NOMO-1 treated with DMSO at 0.1 percent for 48 hours (cell line): Measurements from ENCODE around the gene CEP78.
A peak's percentile ranks its signal among the peaks of the same experiment; 100 is the strongest.
"Not testable (repeated sequence)": the region's sequence is repeated elsewhere in the genome, so short reads cannot be mapped to it uniquely, and the experiment has no call there.

Source experiments
- DNase-seq: peaks from one replicate; lab custom pipeline; 2025; ENCODE audit not compliant: unreplicated experiment; lab: John Stamatoyannopoulos, UW

Gene CEP78

GRCh38 chr9:78235762-78236550 lies at the start of gene CEP78:
TSS of gene CEP78 (plus strand) at chr9:78236075. CDS start at chr9:78236351, 276 bp downstream.
- peak; percentile 78 for DNase-seq

- peak; percentile 45 for DNase-seq
Measured at GRCh38 chr9:78187763-78188484, 48.0 kb upstream of the CEP78 start.

- no peak for DNase-seq
Measured at GRCh38 chr9:78188594-78188993, 47.3 kb upstream of the CEP78 start.

- peak; percentile 18 for DNase-seq
Measured at GRCh38 chr9:78189001-78189400, 46.9 kb upstream of the CEP78 start.

- DNase-seq: no peak
Measured at GRCh38 chr9:78189461-78189860, 46.4 kb upstream of the CEP78 start.

GRCh38 chr9:78191931-78192330 lies 43.9 kb upstream of the CEP78 start:
- DNase-seq: no peak

- peak; percentile 30 for DNase-seq
Measured at GRCh38 chr9:78196258-78196657, 39.6 kb upstream of the CEP78 start.

GRCh38 chr9:78201158-78201777 lies 34.6 kb upstream of the CEP78 start:
- DNase-seq: not testable (repeated sequence)

- no peak for DNase-seq
Measured at GRCh38 chr9:78207319-78207718, 28.6 kb upstream of the CEP78 start.

GRCh38 chr9:78207901-78208300 lies 28.0 kb upstream of the CEP78 start:
- DNase-seq: no peak

- DNase-seq: no peak
Measured at GRCh38 chr9:78209127-78209526, 26.7 kb upstream of the CEP78 start.

GRCh38 chr9:78210841-78211301 lies 25.0 kb upstream of the CEP78 start:
- DNase-seq: no peak

- DNase-seq: no peak
Measured at GRCh38 chr9:78212868-78213267, 23.0 kb upstream of the CEP78 start.

- peak; percentile 30 for DNase-seq
Measured at GRCh38 chr9:78213712-78214111, 22.2 kb upstream of the CEP78 start.

- no peak for DNase-seq
Measured at GRCh38 chr9:78214492-78214891, 21.4 kb upstream of the CEP78 start.

GRCh38 chr9:78215706-78216105 lies 20.2 kb upstream of the CEP78 start:
- DNase-seq: no peak

- DNase-seq: no peak
Measured at GRCh38 chr9:78218890-78219289, 17.0 kb upstream of the CEP78 start.

GRCh38 chr9:78221425-78221824 lies 14.4 kb upstream of the CEP78 start:
- DNase-seq: no peak

- not testable (repeated sequence) for DNase-seq
Measured at GRCh38 chr9:78221841-78222240, 14.0 kb upstream of the CEP78 start.

GRCh38 chr9:78230761-78231160 lies 5.1 kb upstream of the CEP78 start:
- DNase-seq: no peak

- DNase-seq: not testable (repeated sequence)
Measured at GRCh38 chr9:78232471-78232870, 3.4 kb upstream of the CEP78 start.

GRCh38 chr9:78234810-78235209 lies 1.1 kb upstream of the CEP78 start:
- DNase-seq: no peak
